ENCODE results near the gene PHLDA1. TPM values are rescaled to one million over a fixed set of nuclear protein-coding genes. Genes with fewer than 3 reads are reported as not detected.

Gene PHLDA1
- total and polyA plus RNA-seq, 7 donors: 2.4 to 10.9 (median 5.3) TPM

DNA sequence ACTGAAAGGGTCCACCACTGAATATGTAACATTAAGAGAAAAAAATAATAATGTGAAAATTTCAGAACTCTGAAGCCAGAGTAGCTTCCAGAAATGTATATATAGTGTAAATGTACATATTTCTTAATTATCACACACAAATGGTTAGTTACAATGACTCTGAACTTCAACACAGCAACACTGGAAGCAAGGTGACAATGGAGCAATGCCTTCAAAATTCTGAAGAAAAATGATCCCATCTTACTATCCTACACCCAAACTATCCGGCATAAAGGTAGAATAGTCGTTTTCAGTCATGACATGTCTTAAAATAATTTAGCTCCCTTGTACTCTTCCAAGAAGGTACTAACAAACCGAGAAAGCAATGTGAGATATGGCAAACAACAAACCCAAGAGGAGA is 41.0 kb upstream of the PHLDA1 start:
- peaks cover 0 to 25% (median 0%) of the 10 kb centered on the region in 4 donors for H3K36me3 ChIP-seq
- TF ChIP-seq, protein P1, sequence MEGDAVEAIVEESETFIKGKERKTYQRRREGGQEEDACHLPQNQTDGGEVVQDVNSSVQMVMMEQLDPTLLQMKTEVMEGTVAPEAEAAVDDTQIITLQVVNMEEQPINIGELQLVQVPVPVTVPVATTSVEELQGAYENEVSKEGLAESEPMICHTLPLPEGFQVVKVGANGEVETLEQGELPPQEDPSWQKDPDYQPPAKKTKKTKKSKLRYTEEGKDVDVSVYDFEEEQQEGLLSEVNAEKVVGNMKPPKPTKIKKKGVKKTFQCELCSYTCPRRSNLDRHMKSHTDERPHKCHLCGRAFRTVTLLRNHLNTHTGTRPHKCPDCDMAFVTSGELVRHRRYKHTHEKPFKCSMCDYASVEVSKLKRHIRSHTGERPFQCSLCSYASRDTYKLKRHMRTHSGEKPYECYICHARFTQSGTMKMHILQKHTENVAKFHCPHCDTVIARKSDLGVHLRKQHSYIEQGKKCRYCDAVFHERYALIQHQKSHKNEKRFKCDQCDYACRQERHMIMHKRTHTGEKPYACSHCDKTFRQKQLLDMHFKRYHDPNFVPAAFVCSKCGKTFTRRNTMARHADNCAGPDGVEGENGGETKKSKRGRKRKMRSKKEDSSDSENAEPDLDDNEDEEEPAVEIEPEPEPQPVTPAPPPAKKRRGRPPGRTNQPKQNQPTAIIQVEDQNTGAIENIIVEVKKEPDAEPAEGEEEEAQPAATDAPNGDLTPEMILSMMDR (IDR thresholded peaks at IDR 0.05): no peak
- TF ChIP-seq EP300 (IDR thresholded peaks at IDR 0.05) (no peak), POLR2AphosphoS5 (IDR thresholded peaks at IDR 0.05) (no peak), POLR2A (IDR thresholded peaks at IDR 0.05) (no peak)
- no peaks in the 10 kb centered on the region for H3K27me3 ChIP-seq
- no peak overlapping the region for H3K4me3 ChIP-seq
- H3K4me1 ChIP-seq: peaks cover 0 to 21% (median 7%) of the 10 kb centered on the region in 4 donors
- no peaks in the 10 kb centered on the region for H3K9me3 ChIP-seq
- WGBS, 2 donors: 93 to 95% methylated on average over 3 of the region's 3 CpGs
- H3K27ac ChIP-seq: no peak overlapping the region
- DNase-seq: no peak
- intact Hi-C loops (cut with DNase I): no loop called here

DNA sequence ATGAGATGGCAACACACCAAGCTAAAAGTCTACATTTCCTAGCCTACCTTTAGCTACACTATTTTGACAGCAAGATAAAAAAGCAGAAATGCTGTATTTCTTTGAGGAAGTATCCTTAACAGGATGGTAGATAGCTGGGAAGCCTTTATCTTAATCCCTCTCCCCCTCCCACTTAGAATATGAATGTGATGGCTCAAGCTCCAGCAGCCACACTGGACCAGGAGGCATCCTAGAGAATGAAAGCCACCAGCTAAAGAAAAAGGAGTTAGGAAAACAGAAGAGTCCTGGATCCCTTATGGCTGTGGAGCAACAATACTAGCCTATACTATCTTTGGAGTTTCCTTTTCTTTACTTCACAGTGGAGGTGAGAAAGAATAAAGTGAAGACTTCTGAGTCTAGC is 37.8 kb upstream of the PHLDA1 start:
- DNase-seq: no peak
- no peaks in the 10 kb centered on the region for H3K27me3 ChIP-seq
- peaks cover 0 to 53% (median 3%) of the 10 kb centered on the region in 4 donors for H3K36me3 ChIP-seq
- no peak overlapping the region for H3K4me3 ChIP-seq
- intact Hi-C loops (cut with DNase I): no loop called here
- no peak overlapping the region for H3K27ac ChIP-seq
- H3K9me3 ChIP-seq: peaks cover 0 to 4% (median 2%) of the 10 kb centered on the region in 4 donors
- TF ChIP-seq EP300 (IDR thresholded peaks at IDR 0.05) (no peak), POLR2A (IDR thresholded peaks at IDR 0.05) (no peak), POLR2AphosphoS5 (IDR thresholded peaks at IDR 0.05) (no peak)
- TF ChIP-seq, protein P1 (IDR thresholded peaks at IDR 0.05): no peak
- H3K4me1 ChIP-seq: peaks cover 0 to 14% (median 7%) of the 10 kb centered on the region in 4 donors

DNA sequence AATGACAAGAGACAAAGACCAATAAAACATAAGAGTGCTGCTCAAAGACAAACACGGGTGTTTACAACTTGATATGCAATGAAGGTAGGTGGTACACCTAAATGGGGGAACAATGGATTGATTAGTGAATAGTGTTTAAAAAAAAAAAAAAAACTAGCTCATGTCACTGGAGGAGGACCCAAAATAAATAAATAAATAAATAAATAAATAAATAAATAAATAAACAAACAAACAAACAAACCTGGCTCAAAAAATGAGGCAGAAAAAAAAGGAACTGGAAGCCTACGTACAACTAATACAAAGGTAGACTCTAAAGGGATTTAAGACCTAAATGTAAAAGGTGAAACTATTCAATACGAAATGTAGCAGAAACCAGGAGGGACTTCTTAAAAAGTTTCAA is 34.3 kb upstream of the PHLDA1 start:
- WGBS, 2 donors: 95 to 99% methylated on average over 3 of the region's 3 CpGs
- intact Hi-C loops (cut with DNase I): no loop called here
- TF ChIP-seq, protein P1 (IDR thresholded peaks at IDR 0.05): no peak
- TF ChIP-seq EP300 (IDR thresholded peaks at IDR 0.05): no peak
- no peak for TF ChIP-seq POLR2AphosphoS5 (IDR thresholded peaks at IDR 0.05)
- TF ChIP-seq POLR2A (IDR thresholded peaks at IDR 0.05): no peak
- no peak overlapping the region for H3K27ac ChIP-seq
- H3K4me3 ChIP-seq: no peak overlapping the region
- DNase-seq: no peak
- peaks cover 0 to 72% (median 6%) of the 10 kb centered on the region in 4 donors for H3K36me3 ChIP-seq
- H3K9me3 ChIP-seq: peaks cover 0 to 4% (median 2%) of the 10 kb centered on the region in 4 donors
- H3K27me3 ChIP-seq: no peaks in the 10 kb centered on the region
- peaks cover 0 to 8% (median 0%) of the 10 kb centered on the region in 4 donors for H3K4me1 ChIP-seq

DNA sequence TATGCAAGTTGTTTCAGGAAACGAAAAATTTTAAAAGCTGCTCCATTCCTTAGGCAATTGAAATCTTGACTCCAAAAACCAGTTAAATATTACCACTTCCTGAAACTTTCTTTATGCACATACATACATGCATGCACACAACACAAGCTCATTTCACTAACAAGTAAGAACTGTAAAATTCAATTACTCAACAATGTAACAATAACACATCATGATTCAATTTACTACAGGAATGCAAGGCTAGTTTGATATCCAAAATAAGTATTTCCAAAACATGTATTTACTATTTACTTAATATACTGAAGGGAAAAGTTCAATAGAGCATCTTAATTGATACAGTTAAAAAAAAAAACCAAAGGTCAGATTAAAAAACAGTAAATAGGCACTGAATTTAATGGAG is 33.3 kb upstream of the PHLDA1 start:
- H3K4me1 ChIP-seq: no peaks in the 10 kb centered on the region
- TF ChIP-seq, protein P1 (IDR thresholded peaks at IDR 0.05): no peak
- TF ChIP-seq EP300 (IDR thresholded peaks at IDR 0.05) (no peak), POLR2A (IDR thresholded peaks at IDR 0.05) (no peak), POLR2AphosphoS5 (IDR thresholded peaks at IDR 0.05) (no peak)
- WGBS, 2 donors: 85 to 94% methylated on average over 1 of the region's 1 CpG
- peaks cover 0 to 4% (median 2%) of the 10 kb centered on the region in 4 donors for H3K9me3 ChIP-seq
- peaks cover 0 to 67% (median 6%) of the 10 kb centered on the region in 4 donors for H3K36me3 ChIP-seq
- H3K27me3 ChIP-seq: no peaks in the 10 kb centered on the region
- no peak for DNase-seq
- intact Hi-C loops (cut with DNase I): no loop called here
- no peak overlapping the region for H3K27ac ChIP-seq
- H3K4me3 ChIP-seq: no peak overlapping the region

DNA sequence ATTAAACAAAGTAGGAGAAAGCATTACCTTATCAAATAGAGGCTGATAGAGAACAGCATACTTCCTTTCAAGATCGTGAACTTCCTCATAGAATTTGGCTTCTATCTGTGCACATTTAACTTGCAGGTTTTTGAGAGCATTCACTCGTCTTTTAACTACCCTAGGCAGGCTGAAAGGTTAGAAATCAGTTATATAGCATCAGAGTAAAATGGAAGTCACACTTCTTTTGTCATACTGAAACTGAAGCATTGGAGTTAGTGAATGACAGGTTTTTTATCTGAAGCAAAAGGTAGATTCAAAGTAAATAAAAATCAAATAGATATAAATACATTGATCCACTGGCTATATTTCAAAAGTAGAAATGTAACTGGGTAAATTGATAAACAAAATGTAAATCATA is 28.5 kb upstream of the PHLDA1 start:
- 47 to 55% methylated on average over 2 of the region's 2 CpGs for WGBS, 2 donors
- TF ChIP-seq, protein P1 (IDR thresholded peaks at IDR 0.05): no peak
- TF ChIP-seq POLR2AphosphoS5 (IDR thresholded peaks at IDR 0.05) (no peak), EP300 (IDR thresholded peaks at IDR 0.05) (no peak), POLR2A (IDR thresholded peaks at IDR 0.05) (no peak)
- no peak for DNase-seq
- Histone ChIP-seq H3K36me3 (peaks cover 0 to 64% (median 11%) of the 10 kb centered on the region in 4 donors), H3K27me3 (no peaks in the 10 kb centered on the region), H3K4me3 (no peak overlapping the region), H3K9me3 (peaks cover 0 to 4% (median 2%) of the 10 kb centered on the region in 4 donors), H3K4me1 (no peaks in the 10 kb centered on the region), H3K27ac (no peak overlapping the region)
- intact Hi-C loops (cut with DNase I): no loop called here
